H1 (cell line): ENCODE measurements around the gene SLC17A4. TPM values are rescaled to one million over a fixed set of nuclear protein-coding genes. Genes with fewer than 3 reads are reported as not detected.

Experiments used
- CTCF ChIA-PET: fragments of 300-600 bp; sonication (Branson Sonifier 250); formaldehyde crosslinking; loops from one replicate; lab custom pipeline; 2021; ENCODE audit not compliant: partially characterized antibody; lab: Charles Lee
- POLR2A ChIA-PET: fragments of 300-600 bp; sonication (Branson Sonifier 250); formaldehyde crosslinking; loops from one replicate; lab custom pipeline; 2021; ENCODE audit warnings: inconsistent platforms; ENCODE audit not compliant: partially characterized antibody; lab: Charles Lee
- DNase-seq, 2 experiments: peaks; one replicate each; pipeline versions ENCODE4 v3.0.0 to v3.0.0-alpha.2; 2010 to 2022; ENCODE audit warnings: low spot score in 2 of 2, low read depth in 1 of 2, mixed read lengths in 1 of 2
- FAIRE-seq: peaks from 2 replicates; lab custom pipeline; 2011; peaks lifted over from hg19 to GRCh38; lab: Jason Lieb, UNC
- H2AFZ ChIP-seq: 2 replicates; pipeline ENCODE4 v1.8.1; 2012; ENCODE audit warnings: low read length, inconsistent platforms
- H2AK5ac ChIP-seq: 2 replicates; pipeline ENCODE4 v1.6.1; 2013; ENCODE audit warnings: low read depth, low read length
- H2BK120ac ChIP-seq: replicated peaks from 2 replicates; pipeline ENCODE3; 2013; ENCODE audit warnings: low read depth, low read length, inconsistent platforms
- H2BK12ac ChIP-seq: 2 replicates; pipeline ENCODE4 v1.6.1; 2013; ENCODE audit warnings: low read depth, low read length
- H2BK15ac ChIP-seq: 2 replicates; pipeline ENCODE4 v1.6.1; 2013; ENCODE audit warnings: low read length
- H2BK20ac ChIP-seq: 2 replicates; pipeline ENCODE4 v1.6.1; 2013; ENCODE audit warnings: low read length
- H2BK5ac ChIP-seq: 2 replicates; pipeline ENCODE4 v1.6.1; 2013; ENCODE audit warnings: low read depth, low read length
- H3K14ac ChIP-seq: 2 replicates; pipeline ENCODE4 v1.6.1; 2013; ENCODE audit warnings: inconsistent platforms; ENCODE audit not compliant: insufficient read length
- H3K18ac ChIP-seq: 2 replicates; pipeline ENCODE4 v1.6.1; 2013; ENCODE audit warnings: low read length; ENCODE audit errors: extremely low read depth
- H3K23ac ChIP-seq: 2 replicates; pipeline ENCODE4 v1.6.1; 2013; ENCODE audit warnings: inconsistent platforms; ENCODE audit not compliant: insufficient read length
- H3K23me2 ChIP-seq: 2 replicates; pipeline ENCODE4 v1.6.1; 2013; ENCODE audit warnings: low read depth, low read length
- H3K27ac ChIP-seq: 2 replicates; pipeline ENCODE4 v1.6.1; 2011; ENCODE audit warnings: low read depth, low read length, inconsistent platforms
- H3K27me3 ChIP-seq, 4 experiments: replicated peaks in 1 of 4; 1 replicate in 1 of 4; 2 replicates in 3 of 4; pipeline versions ENCODE4 v1.6.1 to v1.8.1; 2011 to 2013; ENCODE audit warnings: low read length in 3 of 4, mild to moderate bottlenecking in 3 of 4, inconsistent platforms in 2 of 4, mixed read lengths in 2 of 4, moderate library complexity in 1 of 4; ENCODE audit not compliant: control insufficient read depth in 3 of 4, insufficient read depth in 3 of 4; ENCODE audit errors: extremely low read depth in 1 of 4
- H3K36me3 ChIP-seq, 4 experiments: 2 replicates each; pipeline versions ENCODE4 v1.6.1 to v1.8.1; 2011 to 2013; ENCODE audit warnings: mild to moderate bottlenecking in 4 of 4, low read length in 3 of 4, moderate library complexity in 2 of 4, control low read depth in 1 of 4, inconsistent platforms in 1 of 4; ENCODE audit not compliant: insufficient read depth in 4 of 4, control insufficient read depth in 2 of 4
- H3K4ac ChIP-seq: replicated peaks from 2 replicates; pipeline ENCODE3; 2013; ENCODE audit warnings: low read length, low read depth, mixed read lengths, inconsistent platforms; ENCODE audit not compliant: insufficient read length
- H3K4me1 ChIP-seq, 4 experiments: replicated peaks in 1 of 4; 1 replicate in 1 of 4; 2 replicates in 3 of 4; pipeline versions ENCODE4 v1.6.1 to v1.8.1; 2011 to 2013; ENCODE audit warnings: low read length in 3 of 4, inconsistent platforms in 2 of 4, mixed read lengths in 1 of 4; ENCODE audit not compliant: insufficient read depth in 4 of 4, control insufficient read depth in 3 of 4
- H3K4me2 ChIP-seq, 2 experiments: 2 replicates each; pipeline versions ENCODE4 v1.6.1 to v1.8.1; 2011 to 2013; ENCODE audit warnings: low read depth in 2 of 2, low read length in 2 of 2, control low read depth in 1 of 2, inconsistent platforms in 1 of 2, mild to moderate bottlenecking in 1 of 2; ENCODE audit not compliant: insufficient read depth in 1 of 2
- H3K4me3 ChIP-seq, 4 experiments: fragments of 200-600, 300-600 bp in 1 of 4; sonication (generic), shearing (Covaris generic), sonication (Bioruptor Twin) in 1 of 4; 2 replicates each; pipeline versions ENCODE4 v1.5.1 to v1.8.1; 2011 to 2016; ENCODE audit warnings: low read length in 4 of 4, low read depth in 3 of 4, control low read depth in 2 of 4, inconsistent platforms in 2 of 4, mild to moderate bottlenecking in 2 of 4, mixed read lengths in 1 of 4, moderate library complexity in 1 of 4; ENCODE audit not compliant: insufficient read depth in 2 of 4; ENCODE audit errors: extremely low read depth in 1 of 4
- H3K56ac ChIP-seq: replicated peaks from 2 replicates; pipeline ENCODE3; 2013; ENCODE audit warnings: low read depth, mild to moderate bottlenecking, mixed read lengths, low read length, inconsistent platforms; ENCODE audit not compliant: insufficient read length
- H3K79me1 ChIP-seq: 2 replicates; pipeline ENCODE4 v1.6.1; 2013; ENCODE audit warnings: low read depth, low read length, control low read depth
- H3K79me2 ChIP-seq, 2 experiments: 2 replicates each; pipeline versions ENCODE4 v1.6.1 to v1.8.1; 2012 to 2013; ENCODE audit warnings: low read length in 2 of 2, mild to moderate bottlenecking in 2 of 2, inconsistent platforms in 1 of 2; ENCODE audit not compliant: insufficient read depth in 2 of 2, control insufficient read depth in 1 of 2
- H3K9ac ChIP-seq, 4 experiments: replicated peaks in 1 of 4; 1 replicate in 1 of 4; 2 replicates in 3 of 4; pipeline versions ENCODE4 v1.6.1 to v1.8.1; 2011 to 2013; ENCODE audit warnings: low read depth in 3 of 4, low read length in 3 of 4, control low read depth in 2 of 4, mild to moderate bottlenecking in 2 of 4, moderate library complexity in 2 of 4, inconsistent platforms in 1 of 4; ENCODE audit errors: extremely low read depth in 1 of 4
- H3K9me3 ChIP-seq, 2 experiments: 2 replicates each; pipeline versions ENCODE4 v1.6.1 to v1.8.1; 2012 to 2013; ENCODE audit warnings: mild to moderate bottlenecking in 2 of 2, moderate library complexity in 2 of 2, control low read depth in 1 of 2, inconsistent platforms in 1 of 2, low read depth in 1 of 2, low read length in 1 of 2, mixed read lengths in 1 of 2; ENCODE audit not compliant: insufficient read depth in 2 of 2
- H4K20me1 ChIP-seq, 2 experiments: replicated peaks in 1 of 2; 2 replicates each; pipeline versions ENCODE3 to v1.8.1; 2011 to 2013; ENCODE audit warnings: inconsistent platforms in 2 of 2, low read length in 2 of 2, mild to moderate bottlenecking in 1 of 2; ENCODE audit not compliant: insufficient read depth in 2 of 2, control insufficient read depth in 1 of 2
- H4K5ac ChIP-seq: 2 replicates; pipeline ENCODE4 v1.6.1; 2013; ENCODE audit warnings: low read length, low read depth, mixed read lengths, inconsistent platforms; ENCODE audit not compliant: insufficient read length
- H4K8ac ChIP-seq: 2 replicates; pipeline ENCODE4 v1.8.0; 2013; ENCODE audit warnings: mild to moderate bottlenecking, moderate library complexity, low read length, inconsistent platforms; ENCODE audit not compliant: insufficient read depth; ENCODE audit errors: extremely low read depth
- H4K91ac ChIP-seq: replicated peaks from 2 replicates; pipeline ENCODE3; 2013; ENCODE audit warnings: low read length, mixed read lengths, inconsistent platforms; ENCODE audit not compliant: insufficient read length
- BCL11A ChIP-seq, 2 experiments: IDR thresholded peaks; one replicate each; pipeline ENCODE4 v1.6.1; 2011; ENCODE audit warnings: low read depth in 2 of 2, low read length in 2 of 2, mild to moderate bottlenecking in 2 of 2
- CHD1 ChIP-seq: IDR thresholded peaks from 2 replicates; pipeline ENCODE4 v1.6.1; 2012; ENCODE audit warnings: low read depth, low read length, improper control_type of control experiment
- HDAC2 ChIP-seq, 2 experiments: fragments of 300-600 bp in 1 of 2; sonication (generic) in 1 of 2; IDR thresholded peaks; 2 replicates each; pipeline ENCODE4 v1.6.1; 2011 to 2012; ENCODE audit warnings: low read depth in 2 of 2, low read length in 2 of 2, mild to moderate bottlenecking in 2 of 2, moderate library complexity in 2 of 2, borderline replicate concordance in 1 of 2, inconsistent platforms in 1 of 2
- MAFK ChIP-seq: IDR thresholded peaks from 2 replicates; pipeline ENCODE4 v1.6.1; 2012; ENCODE audit warnings: low read depth, mild to moderate bottlenecking, improper control_type of control experiment, low read length
- RXRA ChIP-seq: IDR thresholded peaks from 2 replicates; pipeline ENCODE4 v1.6.1; 2011; ENCODE audit warnings: low read depth, mild to moderate bottlenecking, low read length, moderate library complexity; ENCODE audit not compliant: insufficient read depth
- SP1 ChIP-seq: IDR thresholded peaks from 2 replicates; pipeline ENCODE4 v1.6.1; 2011; ENCODE audit warnings: low read depth, low read length
- SP4 ChIP-seq: IDR thresholded peaks from 2 replicates; pipeline ENCODE4 v1.6.1; 2012; ENCODE audit warnings: low read length, inconsistent platforms
- SUZ12 ChIP-seq: fragments of 200-600 bp; sonication (generic); IDR thresholded peaks from 2 replicates; pipeline ENCODE4 v1.6.1; 2012; ENCODE audit warnings: mild to moderate bottlenecking, inconsistent platforms, low read length, moderate library complexity, mixed read lengths
- TBP ChIP-seq: IDR thresholded peaks from 2 replicates; pipeline ENCODE4 v1.6.1; 2011; ENCODE audit warnings: low read depth, low read length, improper control_type of control experiment
- ZNF274 ChIP-seq: IDR thresholded peaks from 2 replicates; pipeline ENCODE4 v1.7.0; 2012; ENCODE audit warnings: low read length, borderline replicate concordance; ENCODE audit errors: extremely low read depth
- WGBS, 2 experiments: shearing (Covaris generic) in 1 of 2; methylation state at CpG; one replicate each; pipeline versions ENCODE4 v1.1.6 to v1.1.7; 2013 to 2015; ENCODE audit warnings: low lambda C conversion rate in 2 of 2, mixed read lengths in 2 of 2, inconsistent platforms in 1 of 2, low coverage in 1 of 2, missing lambda C conversion rate in 1 of 2; ENCODE audit not compliant: insufficient replicate concordance in 2 of 2, insufficient coverage in 1 of 2, insufficient read length in 1 of 2; ENCODE audit errors: extremely low coverage in 1 of 2, missing lambda C conversion rate in 1 of 2; 5-methylcytosine and 5-hydroxymethylcytosine counted together
- polyA plus RNA-seq, 7 experiments: library from polyadenylated mRNA; depleted of rRNA in 3 of 7; stranded (reverse) in 5 of 7; unstranded in 2 of 7; fragments of >200 nt in 5 of 7; fragments of 200-250 nt in 2 of 7; gene quantifications; 1 replicate in 5 of 7; 2 replicates in 1 of 7; 4 replicates in 1 of 7; pipeline versions ENCODE4 v1.2.1 to v1.2.3, GENCODE V29; 2011 to 2013; ENCODE audit warnings: missing spikeins in 2 of 7, mixed read lengths in 2 of 7
- total RNA-seq: library from RNA; stranded (reverse); fragmentation: NEBNext Ultra II Directional; extraction: Animal tissue kit (Norgen Biotek cat#: 25700); gene quantifications from 2 replicates; pipeline ENCODE4 v1.2.1, GENCODE V29; 2021
- TF ChIP-seq, protein P1 (sequence below): IDR thresholded peaks from 2 replicates; pipeline ENCODE4 v1.6.1; 2011; ENCODE audit warnings: low read depth, mild to moderate bottlenecking, low read length; ENCODE audit not compliant: insufficient read depth

The SLC17A4 gene
- total and polyA plus RNA-seq, 2 of the 8 experiments (the other 6 are each of a cell fraction or from before 2014, with no cell fraction given), result not detected

DNA sequence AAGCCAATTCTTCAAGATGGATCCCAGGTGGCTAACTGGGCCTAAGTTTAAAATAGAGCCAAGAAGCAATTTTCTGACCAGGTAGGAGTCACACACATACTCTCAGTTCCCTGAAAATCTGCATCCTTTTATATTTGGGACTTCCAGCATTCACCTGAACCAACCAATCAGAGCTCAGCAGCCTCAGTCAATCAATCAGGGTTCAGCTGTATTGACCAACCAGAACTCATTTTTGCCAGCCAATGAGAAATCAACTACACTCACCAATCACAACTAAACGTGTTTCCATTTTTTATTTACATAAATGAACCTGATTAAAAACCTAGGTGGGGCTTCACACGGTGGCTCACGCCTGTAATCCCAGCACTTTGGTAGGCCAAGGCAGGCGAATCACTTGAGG, 37.5 kb downstream of the SLC17A4 start:
- Histone ChIP-seq H3K4me1 (no peaks in the 10 kb centered on the region), H3K79me1 (no peaks in the 10 kb centered on the region), H3K9ac (no peak overlapping the region), H2AFZ (no peak overlapping the region), H3K23ac (no peak overlapping the region), H3K79me2 (no peaks in the 10 kb centered on the region), H4K5ac (no peak overlapping the region), H3K27me3 (peaks cover 0 to 1% (median 0%) of the 10 kb centered on the region in 4 experiments; a peak in 1 of 7 replicates), H3K56ac (no peak overlapping the region), H2AK5ac (no peak overlapping the region), H2BK20ac (no peak overlapping the region), H2BK12ac (no peak overlapping the region), H3K9me3 (no peaks in the 10 kb centered on the region), H3K23me2 (no peaks in the 10 kb centered on the region), H4K8ac (no peak overlapping the region), H3K27ac (no peak overlapping the region), H3K14ac (no peak overlapping the region)
- FAIRE-seq, result no peak
- POLR2A ChIA-PET, result no interaction called here
- TF ChIP-seq, protein P1, sequence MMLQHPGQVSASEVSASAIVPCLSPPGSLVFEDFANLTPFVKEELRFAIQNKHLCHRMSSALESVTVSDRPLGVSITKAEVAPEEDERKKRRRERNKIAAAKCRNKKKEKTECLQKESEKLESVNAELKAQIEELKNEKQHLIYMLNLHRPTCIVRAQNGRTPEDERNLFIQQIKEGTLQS, result no peak
- TF ChIP-seq RXRA (no peak), SP4 (no peak), HDAC2 (IDR thresholded peaks at IDR 0.05; ENCODE audit: borderline replicate concordance in 1 of 2, low read depth in 2 of 2, low read length in 2 of 2) (no peak), SUZ12 (no peak), SP1 (no peak), MAFK (no peak), TBP (no peak), BCL11A (IDR thresholded peaks at IDR 0.05; ENCODE audit: low read depth in 2 of 2, low read length in 2 of 2) (no peak), ZNF274 (no peak), CHD1 (no peak)
- TF ChIP-seq, all 59 proteins: peak for 0
- H3K18ac ChIP-seq, result no peak overlapping the region
- CTCF ChIA-PET, result interaction anchor here (0.9 kb wide), 1 partner anchor 119 kb away, joined by 3 read pairs; no protein-coding TSS in a partner anchor
- no peak for DNase-seq
- no peak overlapping the region for H2BK120ac ChIP-seq
- no peak overlapping the region for H3K4me3 ChIP-seq
- H4K20me1 ChIP-seq, result no peaks in the 10 kb centered on the region
- H2BK15ac ChIP-seq, result no peak overlapping the region
- no peak overlapping the region for H4K91ac ChIP-seq
- no peak overlapping the region for H3K4ac ChIP-seq
- WGBS, 2 experiments, result 90% methylated on average over 4 of the region's 4 CpGs; no CpG with 5 or more reads in 1 of the 2 experiments
- H3K4me2 ChIP-seq, result no peak overlapping the region
- no peak overlapping the region for H2BK5ac ChIP-seq
- H3K36me3 ChIP-seq, result no peaks in the 10 kb centered on the region
